ENCODE results near the gene NOTCH1.

Gene NOTCH1

GRCh38 chr9:136466155-136466541, 79.7 kb downstream of the NOTCH1 start:
- TF ChIP-seq GABPA (IDR thresholded peaks at IDR 0.05; ENCODE audit: low read depth) (no peak), SPI1 (IDR thresholded peaks at IDR 0.05; ENCODE audit: borderline replicate concordance, low read depth) (no peak), CTCF (IDR thresholded peaks at IDR 0.05; ENCODE audit: insufficient read depth, low read length) (no peak), REST (IDR thresholded peaks at IDR 0.05; ENCODE audit: insufficient replicate concordance, low read depth) (no peak), POLR2AphosphoS5 (IDR thresholded peaks at IDR 0.05; ENCODE audit: low read depth) (no peak)
- Histone ChIP-seq H3K4me3 (replicated peaks; ENCODE audit: insufficient read depth, low read length) (no peak overlapping the region), H3K27me3 (ENCODE audit: insufficient read depth, poor library complexity, severe bottlenecking) (no peaks in the 10 kb centered on the region), H3K27ac (replicated peaks) (no peak overlapping the region)
- DNase-seq (ENCODE audit: low read depth in 1 of 2, low spot score in 1 of 2): no peak

GRCh38 chr9:136465500-136466154, 80.2 kb downstream of the NOTCH1 start:
- no peak for DNase-seq (ENCODE audit: low read depth in 1 of 2, low spot score in 1 of 2)
- Histone ChIP-seq H3K27me3 (ENCODE audit: insufficient read depth, poor library complexity, severe bottlenecking) (no peaks in the 10 kb centered on the region), H3K4me3 (replicated peaks; ENCODE audit: insufficient read depth, low read length) (no peak overlapping the region), H3K27ac (replicated peaks) (no peak overlapping the region)
- TF ChIP-seq GABPA (IDR thresholded peaks at IDR 0.05; ENCODE audit: low read depth) (no peak), POLR2AphosphoS5 (IDR thresholded peaks at IDR 0.05; ENCODE audit: low read depth) (no peak), REST (IDR thresholded peaks at IDR 0.05; ENCODE audit: insufficient replicate concordance, low read depth) (no peak), SPI1 (IDR thresholded peaks at IDR 0.05; ENCODE audit: borderline replicate concordance, low read depth) (no peak), CTCF (IDR thresholded peaks at IDR 0.05; ENCODE audit: insufficient read depth, low read length) (no peak)

GRCh38 chr9:136464241-136464640, 81.6 kb downstream of the NOTCH1 start:
- no peak for DNase-seq (ENCODE audit: low read depth in 1 of 2, low spot score in 1 of 2)
- Histone ChIP-seq H3K27me3 (ENCODE audit: insufficient read depth, poor library complexity, severe bottlenecking) (no peaks in the 10 kb centered on the region), H3K27ac (replicated peaks) (no peak overlapping the region), H3K4me3 (replicated peaks; ENCODE audit: insufficient read depth, low read length) (no peak overlapping the region)
- TF ChIP-seq GABPA (IDR thresholded peaks at IDR 0.05; ENCODE audit: low read depth): no peak
- TF ChIP-seq REST (IDR thresholded peaks at IDR 0.05; ENCODE audit: insufficient replicate concordance, low read depth): no peak
- TF ChIP-seq CTCF (IDR thresholded peaks at IDR 0.05; ENCODE audit: insufficient read depth, low read length): no peak
- TF ChIP-seq SPI1 (IDR thresholded peaks at IDR 0.05; ENCODE audit: borderline replicate concordance, low read depth): no peak
- no peak for TF ChIP-seq POLR2AphosphoS5 (IDR thresholded peaks at IDR 0.05; ENCODE audit: low read depth)

All from HL-60 (cell line).